Pancreas (tissue), 10 donors: ENCODE measurements around the gene SUPT3H. TPM values are rescaled to one million over a fixed set of nuclear protein-coding genes. Genes with fewer than 3 reads are reported as not detected.

Experiments used
- ATAC-seq, 4 donors: fragments of 200-7000 bp; cut with Tn5 transposase; one replicate each; pipeline versions ENCODE4 v1.8.0 to v1.9.1; 2020; ENCODE audit warnings: mild to moderate bottlenecking in 4 of 4, moderate library complexity in 4 of 4
- DNase-seq, 6 donors: peaks; one replicate each; pipeline ENCODE4 v3.0.0-alpha.2; 2020
- FAIRE-seq: peaks from 2 replicates; lab custom pipeline; 2012; peaks lifted over from hg19 to GRCh38; lab: Jason Lieb, UNC
- H3K27ac ChIP-seq, 4 donors: fragments of 200-600 bp; sonication (generic); 1 replicate in 3 of 4; 2 replicates in 1 of 4; pipeline versions ENCODE4 v1.5.0 to v1.8.0; 2020
- H3K27me3 ChIP-seq, 4 donors: fragments of 200-600 bp; one replicate each; pipeline ENCODE4 v1.8.0; 2021
- H3K36me3 ChIP-seq, 3 donors: fragments of 200-600 bp; sonication (generic) in 1 of 3; one replicate each; pipeline versions ENCODE4 v1.5.0 to v1.8.0; 2020 to 2021
- H3K4me1 ChIP-seq, 3 donors: fragments of 200-600 bp; one replicate each; pipeline ENCODE4 v1.8.0; 2021
- H3K4me3 ChIP-seq, 4 donors: fragments of 200-600 bp; sonication (generic) in 2 of 4; one replicate each; pipeline versions ENCODE4 v1.5.0 to v1.8.0; 2020 to 2021
- H3K9me3 ChIP-seq, 4 donors: fragments of 200-600 bp; one replicate each; pipeline ENCODE4 v1.8.0; 2021
- WGBS, 2 donors: extraction: QIAGEN DNeasy Blood & Tissue Kit; methylation state at CpG; one replicate each; pipeline ENCODE4 v1.1.7; 2013; 5-methylcytosine and 5-hydroxymethylcytosine counted together
- intact Hi-C, 3 donors: fragments of 100-400 bp; cut with DNase I; formaldehyde crosslinking; loops; one replicate each; pipeline versions ENCODE4 v1.11.1 to v1.14.2; 2022
- polyA plus RNA-seq, 2 donors: library from polyadenylated mRNA; stranded (reverse); fragments of 200-250 nt; gene quantifications; one replicate each; pipeline ENCODE4 v1.2.3, GENCODE V29; 2013
- total RNA-seq, 6 donors: library from RNA; stranded (reverse); fragmentation: NEBNext Ultra II Directional in 4 of 6; extraction: Animal tissue kit (Norgen Biotek cat#: 25700) in 4 of 6; gene quantifications; one replicate each; pipeline versions ENCODE4 v1.2.1 to v1.2.4, GENCODE V29; 2021 to 2023
- TF ChIP-seq, protein P1 (sequence below), 4 donors: fragments of 200-600 bp; sonication (generic) in 3 of 4; IDR thresholded peaks; one replicate each; pipeline versions ENCODE4 v1.5.0 to v1.8.0; 2021; ENCODE audit warnings: antibody characterized with exemption in 4 of 4
- donor health status: healthy with polysubstance abuse.
- donor health status: DM: no; HTN: no; CAD: no; lungs with moderate emphysema.
- donor health status: DM: no; HTN: no; CAD: no.
- donor health status: control.
- donor health status: control.
- donor health status: Bipolar disorder and iron deficiency.
- donor health status: DM: yes; HTN: yes; CAD: no.
- donor health status: DM: no; HTN: no; CAD: no.
- donor health status: DM: no; HTN: no; CAD: no.
- donor health status: DM: yes; HTN: yes; CAD: no.

The SUPT3H gene
- total and polyA plus RNA-seq, 8 donors = 3.6 to 8.0 (median 5.3) TPM

DNA sequence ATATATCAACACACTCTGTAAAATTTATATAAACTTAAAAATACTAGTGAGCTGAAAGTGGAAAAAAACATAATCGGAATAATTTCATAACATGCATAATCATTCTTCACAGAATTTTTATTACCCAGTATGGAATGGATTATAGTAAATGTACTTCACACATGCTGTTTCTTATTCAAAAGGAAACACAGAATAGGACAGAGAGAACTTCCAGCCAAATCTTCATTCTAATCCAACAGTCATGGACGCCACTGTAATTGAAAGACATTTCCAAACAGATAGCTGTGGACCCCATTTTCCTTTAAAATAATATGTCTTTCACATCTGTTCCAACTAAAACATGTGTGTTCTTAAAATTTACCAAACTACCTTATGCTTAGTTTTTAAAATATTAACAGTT, 176.2 kb downstream of the SUPT3H start:
- FAIRE-seq (peak; percentile 47), DNase-seq (no peak), ATAC-seq (no peak)
- Histone ChIP-seq H3K36me3 (no peaks in the 10 kb centered on the region), H3K27me3 (no peaks in the 10 kb centered on the region), H3K9me3 (no peaks in the 10 kb centered on the region), H3K4me3 (no peak overlapping the region), H3K4me1 (peaks cover 5 to 12% (median 9%) of the 10 kb centered on the region in 3 donors), H3K27ac (no peak overlapping the region)
- intact Hi-C loops = no loop called here
- WGBS, 2 donors = 92 to 95% methylated on average over 2 of the region's 2 CpGs
- TF ChIP-seq, protein P1, sequence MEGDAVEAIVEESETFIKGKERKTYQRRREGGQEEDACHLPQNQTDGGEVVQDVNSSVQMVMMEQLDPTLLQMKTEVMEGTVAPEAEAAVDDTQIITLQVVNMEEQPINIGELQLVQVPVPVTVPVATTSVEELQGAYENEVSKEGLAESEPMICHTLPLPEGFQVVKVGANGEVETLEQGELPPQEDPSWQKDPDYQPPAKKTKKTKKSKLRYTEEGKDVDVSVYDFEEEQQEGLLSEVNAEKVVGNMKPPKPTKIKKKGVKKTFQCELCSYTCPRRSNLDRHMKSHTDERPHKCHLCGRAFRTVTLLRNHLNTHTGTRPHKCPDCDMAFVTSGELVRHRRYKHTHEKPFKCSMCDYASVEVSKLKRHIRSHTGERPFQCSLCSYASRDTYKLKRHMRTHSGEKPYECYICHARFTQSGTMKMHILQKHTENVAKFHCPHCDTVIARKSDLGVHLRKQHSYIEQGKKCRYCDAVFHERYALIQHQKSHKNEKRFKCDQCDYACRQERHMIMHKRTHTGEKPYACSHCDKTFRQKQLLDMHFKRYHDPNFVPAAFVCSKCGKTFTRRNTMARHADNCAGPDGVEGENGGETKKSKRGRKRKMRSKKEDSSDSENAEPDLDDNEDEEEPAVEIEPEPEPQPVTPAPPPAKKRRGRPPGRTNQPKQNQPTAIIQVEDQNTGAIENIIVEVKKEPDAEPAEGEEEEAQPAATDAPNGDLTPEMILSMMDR (IDR thresholded peaks at IDR 0.05) = no peak

DNA sequence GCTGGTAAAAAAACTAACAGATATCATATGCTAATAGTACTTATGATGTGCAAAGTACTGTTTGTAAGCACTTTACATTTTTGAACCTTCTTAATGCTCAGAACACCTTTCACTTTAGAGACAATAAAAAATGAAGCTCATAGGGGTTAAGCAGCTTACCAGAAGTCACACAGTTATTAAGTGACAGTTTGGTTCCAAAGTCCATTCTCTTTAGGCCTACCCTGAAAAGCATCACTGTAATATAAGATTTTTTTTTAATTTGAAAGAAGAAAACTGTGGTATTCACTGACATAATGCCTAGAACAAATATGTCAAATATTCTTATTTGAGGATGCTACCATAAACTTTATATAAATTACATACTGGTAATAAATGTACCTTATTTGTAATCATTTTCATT, 177.2 kb downstream of the SUPT3H start:
- peak in 2 of 4 donors; percentile 31 to 38 for ATAC-seq
- peaks cover 5 to 12% (median 9%) of the 10 kb centered on the region in 3 donors for H3K4me1 ChIP-seq
- no peaks in the 10 kb centered on the region for H3K9me3 ChIP-seq
- H3K4me3 ChIP-seq = no peak overlapping the region
- no peaks in the 10 kb centered on the region for H3K27me3 ChIP-seq
- H3K36me3 ChIP-seq = no peaks in the 10 kb centered on the region
- FAIRE-seq = no peak
- no peak overlapping the region for H3K27ac ChIP-seq
- intact Hi-C loops = no loop called here
- TF ChIP-seq, protein P1 (IDR thresholded peaks at IDR 0.05) = no peak
- DNase-seq = no peak

DNA sequence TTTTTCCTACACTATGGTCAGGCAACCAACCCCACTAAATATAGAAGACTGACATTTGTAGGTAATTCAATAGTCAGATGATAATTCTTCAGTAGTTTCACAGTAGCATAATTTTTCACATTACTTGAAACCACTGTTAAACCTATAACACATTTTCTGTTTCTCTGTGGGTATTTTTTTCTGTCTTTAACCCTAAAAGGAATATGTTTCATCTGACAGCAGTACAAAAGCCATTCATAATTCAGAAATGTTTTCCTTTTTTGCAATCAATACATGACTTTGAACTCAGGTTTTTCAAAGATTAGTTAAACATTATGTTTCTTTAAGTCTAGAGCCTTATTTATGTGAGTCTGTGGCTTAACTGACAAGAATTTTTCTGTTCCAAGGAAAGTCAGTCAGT, 178.2 kb downstream of the SUPT3H start:
- Histone ChIP-seq H3K4me1 (peaks cover 5 to 12% (median 9%) of the 10 kb centered on the region in 3 donors), H3K4me3 (no peak overlapping the region), H3K9me3 (no peaks in the 10 kb centered on the region), H3K27ac (no peak overlapping the region), H3K27me3 (no peaks in the 10 kb centered on the region), H3K36me3 (no peaks in the 10 kb centered on the region)
- no peak for ATAC-seq
- intact Hi-C loops = no loop called here
- TF ChIP-seq, protein P1 (IDR thresholded peaks at IDR 0.05) = no peak
- FAIRE-seq = no peak
- no peak for DNase-seq

DNA sequence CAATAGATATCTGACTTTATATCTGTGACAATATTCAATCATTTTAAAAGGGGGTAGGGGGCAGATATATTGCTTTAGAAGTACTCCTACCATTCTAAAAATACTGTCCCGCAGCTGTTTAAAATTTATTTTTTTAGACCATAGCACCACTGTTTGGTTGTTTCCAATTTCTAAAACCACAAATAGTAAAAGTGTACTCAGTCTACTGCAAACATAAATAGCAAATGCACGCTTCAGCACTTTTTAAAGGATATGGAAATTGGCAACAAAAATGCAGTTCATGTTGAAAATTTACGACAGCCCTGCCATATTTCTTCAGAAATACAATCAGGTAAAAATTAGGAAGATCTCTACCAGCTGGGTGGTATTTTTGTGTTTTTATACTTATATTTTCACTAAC, 181.6 kb downstream of the SUPT3H start:
- intact Hi-C loops = no loop called here
- TF ChIP-seq, protein P1 (IDR thresholded peaks at IDR 0.05) = no peak
- no peak overlapping the region for H3K4me3 ChIP-seq
- no peaks in the 10 kb centered on the region for H3K36me3 ChIP-seq
- H3K4me1 ChIP-seq = peaks cover 5 to 12% (median 9%) of the 10 kb centered on the region in 3 donors
- WGBS, 2 donors = 89 to 93% methylated on average over 3 of the region's 3 CpGs
- H3K9me3 ChIP-seq = no peaks in the 10 kb centered on the region
- no peak overlapping the region for H3K27ac ChIP-seq
- H3K27me3 ChIP-seq = no peaks in the 10 kb centered on the region
- FAIRE-seq = no peak
- ATAC-seq = no peak
- DNase-seq = no peak

DNA sequence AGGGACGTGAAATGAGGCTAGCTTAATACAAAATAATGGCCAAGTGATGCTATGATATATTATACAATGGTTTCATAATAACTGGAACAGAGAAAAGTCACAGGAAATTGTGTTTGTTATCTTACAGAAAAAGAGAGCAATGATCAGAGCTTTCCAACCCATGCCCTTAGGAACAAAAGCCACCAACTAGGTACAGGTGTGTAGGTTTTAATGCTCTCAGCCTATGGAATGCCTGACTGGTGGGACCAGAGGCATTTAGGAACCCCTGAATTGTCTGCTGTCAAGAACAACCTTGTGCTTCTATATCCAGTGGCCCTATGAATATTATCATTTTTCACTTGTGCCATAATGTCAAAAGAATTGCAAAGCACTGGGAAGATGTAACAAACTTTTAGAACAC, 182.6 kb downstream of the SUPT3H start:
- Histone ChIP-seq H3K27me3 (no peaks in the 10 kb centered on the region), H3K27ac (no peak overlapping the region), H3K9me3 (no peaks in the 10 kb centered on the region), H3K4me1 (peaks cover 0 to 8% (median 6%) of the 10 kb centered on the region in 3 donors), H3K4me3 (no peak overlapping the region), H3K36me3 (no peaks in the 10 kb centered on the region)
- intact Hi-C loops = no loop called here
- 77 to 91% methylated on average over 1 of the region's 1 CpG for WGBS, 2 donors
- DNase-seq = no peak
- TF ChIP-seq, protein P1 (IDR thresholded peaks at IDR 0.05) = no peak
- ATAC-seq = no peak
- FAIRE-seq = no peak
